Adrenal gland (tissue), 12 donors: ENCODE measurements around the gene MGMT. TPM values are rescaled to one million over a fixed set of nuclear protein-coding genes. Genes with fewer than 3 reads are reported as not detected.

ENCODE experiments used
- DNase-seq, 7 donors: peaks; one replicate each; pipeline ENCODE4 v3.0.0-alpha.2; 2019 to 2020
- H3K27ac ChIP-seq, 5 donors: fragments of 200-600 bp; sonication (generic) in 4 of 5; 1 replicate in 3 of 5; 2 replicates in 2 of 5; pipeline versions ENCODE4 v1.5.1 to v1.8.0; 2016 to 2020; ENCODE audit warnings: mild to moderate bottlenecking in 1 of 5
- H3K27me3 ChIP-seq: fragments of 200-600 bp; 2 replicates; pipeline ENCODE4 v1.8.0; 2021
- H3K36me3 ChIP-seq, 2 donors: fragments of 200-600 bp; replicated peaks in 1 of 2; 1 replicate in 1 of 2; 2 replicates in 1 of 2; pipeline versions ENCODE4 v1.5.1 to v1.8.0; 2018 to 2022
- H3K4me1 ChIP-seq, 2 donors: fragments of 200-600 bp; replicated peaks in 1 of 2; 1 replicate in 1 of 2; 2 replicates in 1 of 2; pipeline versions ENCODE4 v1.5.1 to v1.8.0; 2018 to 2021
- H3K4me3 ChIP-seq, 4 donors: fragments of 200-600 bp; sonication (generic) in 3 of 4; one replicate each; pipeline ENCODE4 v1.5.1; 2016 to 2018
- H3K9me3 ChIP-seq, 3 donors: fragments of 200-600 bp; sonication (generic) in 1 of 3; replicated peaks in 1 of 3; 1 replicate in 2 of 3; 2 replicates in 1 of 3; pipeline versions ENCODE4 v1.5.1 to v1.8.0; 2016 to 2021
- POLR2A ChIP-seq, 2 donors: fragments of 450-650 bp; IDR thresholded peaks; one replicate each; pipeline ENCODE4 v1.6.1; 2017; ENCODE audit warnings: antibody characterized with exemption in 2 of 2, mild to moderate bottlenecking in 2 of 2, moderate library complexity in 1 of 2
- WGBS, 4 donors: extraction: QIAGEN DNeasy Blood & Tissue Kit in 2 of 4; methylation state at CpG; one replicate each; pipeline versions ENCODE4 v1.1.5 to v1.1.7; 2013 to 2017; 5-methylcytosine and 5-hydroxymethylcytosine counted together
- intact Hi-C, 2 donors: fragments of 100-400 bp; cut with DNase I; formaldehyde crosslinking; loops; one replicate each; pipeline versions ENCODE4 v1.14.1 to v1.15.0; 2022 to 2023
- polyA plus RNA-seq, 3 donors: library from polyadenylated mRNA; stranded (reverse); fragments of 200-250 nt in 2 of 3; fragments of 350-450 nt in 1 of 3; fragmentation: Illumina TruSeq in 1 of 3; extraction: RNeasy Lipid Tissue Mini Kit (QIAGEN cat#74804) in 1 of 3; gene quantifications; one replicate each; pipeline ENCODE4 v1.2.3, GENCODE V29; 2013 to 2014
- total RNA-seq, 9 donors: library from RNA; depleted of rRNA in 4 of 9; stranded (reverse); fragments of >200 nt in 4 of 9; fragments of 120-200 nt in 1 of 9; fragmentation: NEBNext Ultra II Directional in 1 of 9; extraction: Animal tissue kit (Norgen Biotek cat#: 25700) in 1 of 9; gene quantifications; one replicate each; pipeline versions ENCODE4 v1.1.0 to v1.2.4, GENCODE V29; 2013 to 2023
- TF ChIP-seq, protein P1 (sequence below), 6 experiments: fragments of 450-650 bp in 4 of 6; fragments of 200-600 bp in 2 of 6; sonication (generic) in 1 of 6; IDR thresholded peaks; 1 replicate in 5 of 6; 2 replicates in 1 of 6; pipeline versions ENCODE4 v1.5.1 to v1.8.0; 2016 to 2021; ENCODE audit warnings: antibody characterized with exemption in 6 of 6, mild to moderate bottlenecking in 2 of 6, moderate library complexity in 1 of 6
- donor health status: healthy with polysubstance abuse.
- donor health status: Bipolar disorder and iron deficiency.
- donor health status: DM: yes; HTN: yes; CAD: no.
- donor health status: DM: no; HTN: no; CAD: no.
- donor health status: DM: no; HTN: no; CAD: no.
- donor health status: DM: yes; HTN: yes; CAD: no.

MGMT gene
- total and polyA plus RNA-seq, 12 donors = 3.8 to 35.8 (median 21.2) TPM

DNA sequence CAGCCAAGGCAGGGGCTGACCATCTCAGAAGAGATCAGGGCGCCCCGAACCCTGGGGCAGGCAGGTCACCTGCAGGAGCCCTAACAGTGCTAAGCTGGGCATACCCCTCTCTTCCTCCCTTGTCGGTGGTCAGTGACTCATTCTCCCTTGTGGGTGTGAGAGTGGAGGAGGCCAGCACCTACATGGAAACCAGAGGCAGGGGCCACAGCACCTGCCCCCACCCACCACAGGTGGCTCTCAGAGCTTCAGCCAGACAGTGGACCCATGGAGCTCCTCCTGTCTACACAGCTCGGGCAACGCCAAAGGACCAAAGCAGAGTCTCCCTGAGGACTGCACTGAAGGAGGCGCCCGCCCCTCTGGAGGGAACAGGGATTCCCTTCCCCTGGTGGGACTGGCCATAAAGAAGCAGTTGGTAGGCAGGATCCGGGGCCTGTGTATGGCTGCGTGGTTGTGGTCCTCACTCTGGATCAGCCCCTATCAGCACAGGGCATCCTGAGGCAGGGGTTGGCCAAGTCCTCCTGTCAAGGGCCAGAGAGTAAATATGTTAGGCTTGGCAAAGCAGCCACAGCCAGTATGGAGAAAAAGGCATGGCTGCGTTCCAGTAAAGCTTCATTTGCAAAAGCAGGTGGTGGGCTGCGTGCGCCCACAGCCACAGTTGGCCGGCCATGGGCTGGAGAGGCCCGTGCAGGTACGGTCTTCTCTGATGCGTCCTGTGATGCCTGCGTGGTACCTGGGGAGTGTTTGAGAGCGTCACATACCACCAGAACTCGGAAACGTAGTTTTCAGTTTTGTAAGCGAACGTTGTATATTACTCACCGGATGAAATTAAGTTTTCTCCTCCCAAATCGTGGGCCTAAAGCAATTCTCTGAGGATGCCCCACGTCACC lies 298.9 kb downstream of the MGMT start:
- peak in 3 of 7 donors; percentile 7 to 23 (median 11) for DNase-seq
- no peaks in the 10 kb centered on the region for H3K36me3 ChIP-seq
- intact Hi-C loops = no loop called here
- H3K27me3 ChIP-seq = no peaks in the 10 kb centered on the region
- WGBS, 4 donors = 94 to 97% (median 95%) methylated on average over 24 to 25 of the region's 25 CpGs
- H3K4me3 ChIP-seq = no peak overlapping the region
- no peak for TF ChIP-seq POLR2A (IDR thresholded peaks at IDR 0.05)
- H3K4me1 ChIP-seq = no peaks in the 10 kb centered on the region
- H3K27ac ChIP-seq = no peak overlapping the region
- H3K9me3 ChIP-seq = no peaks in the 10 kb centered on the region

DNA sequence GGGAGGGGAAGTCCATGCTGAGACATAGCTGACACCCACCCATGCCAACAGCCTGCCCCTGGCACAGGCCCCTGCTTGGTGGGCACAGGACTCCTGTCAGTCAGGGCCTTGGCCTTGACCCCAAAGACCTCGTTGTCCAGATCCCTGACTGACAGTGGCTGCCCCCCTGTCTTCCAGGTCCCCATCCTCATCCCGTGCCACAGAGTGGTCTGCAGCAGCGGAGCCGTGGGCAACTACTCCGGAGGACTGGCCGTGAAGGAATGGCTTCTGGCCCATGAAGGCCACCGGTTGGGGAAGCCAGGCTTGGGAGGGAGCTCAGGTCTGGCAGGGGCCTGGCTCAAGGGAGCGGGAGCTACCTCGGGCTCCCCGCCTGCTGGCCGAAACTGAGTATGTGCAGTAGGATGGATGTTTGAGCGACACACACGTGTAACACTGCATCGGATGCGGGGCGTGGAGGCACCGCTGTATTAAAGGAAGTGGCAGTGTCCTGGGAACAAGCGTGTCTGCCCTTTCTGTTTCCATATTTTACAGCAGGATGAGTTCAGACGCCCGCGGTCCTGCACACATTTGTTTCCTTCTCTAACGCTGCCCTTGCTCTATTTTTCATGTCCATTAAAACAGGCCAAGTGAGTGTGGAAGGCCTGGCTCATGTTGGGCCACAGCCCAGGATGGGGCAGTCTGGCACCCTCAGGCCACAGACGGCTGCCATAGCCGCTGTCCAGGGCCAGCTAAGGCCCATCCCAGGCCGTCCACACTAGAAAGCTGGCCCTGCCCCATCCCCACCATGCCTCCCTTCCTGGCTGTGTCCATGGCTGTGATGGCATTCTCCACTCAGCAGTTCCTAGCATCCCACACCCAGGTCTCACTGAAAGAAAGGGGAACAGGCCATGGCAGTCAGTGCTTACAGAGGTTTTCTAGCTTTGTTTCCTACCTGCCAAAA lies 299.8 kb downstream of the MGMT start:
- no peak overlapping the region for H3K4me3 ChIP-seq
- no peaks in the 10 kb centered on the region for H3K27me3 ChIP-seq
- no peaks in the 10 kb centered on the region for H3K36me3 ChIP-seq
- no peak overlapping the region for H3K27ac ChIP-seq
- H3K9me3 ChIP-seq = no peaks in the 10 kb centered on the region
- intact Hi-C loops = no loop called here
- no peaks in the 10 kb centered on the region for H3K4me1 ChIP-seq
- DNase-seq = peak in 3 of 7 donors; percentile 7 to 34 (median 11)
- TF ChIP-seq, protein P1, sequence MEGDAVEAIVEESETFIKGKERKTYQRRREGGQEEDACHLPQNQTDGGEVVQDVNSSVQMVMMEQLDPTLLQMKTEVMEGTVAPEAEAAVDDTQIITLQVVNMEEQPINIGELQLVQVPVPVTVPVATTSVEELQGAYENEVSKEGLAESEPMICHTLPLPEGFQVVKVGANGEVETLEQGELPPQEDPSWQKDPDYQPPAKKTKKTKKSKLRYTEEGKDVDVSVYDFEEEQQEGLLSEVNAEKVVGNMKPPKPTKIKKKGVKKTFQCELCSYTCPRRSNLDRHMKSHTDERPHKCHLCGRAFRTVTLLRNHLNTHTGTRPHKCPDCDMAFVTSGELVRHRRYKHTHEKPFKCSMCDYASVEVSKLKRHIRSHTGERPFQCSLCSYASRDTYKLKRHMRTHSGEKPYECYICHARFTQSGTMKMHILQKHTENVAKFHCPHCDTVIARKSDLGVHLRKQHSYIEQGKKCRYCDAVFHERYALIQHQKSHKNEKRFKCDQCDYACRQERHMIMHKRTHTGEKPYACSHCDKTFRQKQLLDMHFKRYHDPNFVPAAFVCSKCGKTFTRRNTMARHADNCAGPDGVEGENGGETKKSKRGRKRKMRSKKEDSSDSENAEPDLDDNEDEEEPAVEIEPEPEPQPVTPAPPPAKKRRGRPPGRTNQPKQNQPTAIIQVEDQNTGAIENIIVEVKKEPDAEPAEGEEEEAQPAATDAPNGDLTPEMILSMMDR (IDR thresholded peaks at IDR 0.05) = no peak
- TF ChIP-seq POLR2A (IDR thresholded peaks at IDR 0.05) = no peak
- WGBS, 4 donors = 94 to 97% (median 96%) methylated on average over 22 to 25 of the region's 25 CpGs

DNA sequence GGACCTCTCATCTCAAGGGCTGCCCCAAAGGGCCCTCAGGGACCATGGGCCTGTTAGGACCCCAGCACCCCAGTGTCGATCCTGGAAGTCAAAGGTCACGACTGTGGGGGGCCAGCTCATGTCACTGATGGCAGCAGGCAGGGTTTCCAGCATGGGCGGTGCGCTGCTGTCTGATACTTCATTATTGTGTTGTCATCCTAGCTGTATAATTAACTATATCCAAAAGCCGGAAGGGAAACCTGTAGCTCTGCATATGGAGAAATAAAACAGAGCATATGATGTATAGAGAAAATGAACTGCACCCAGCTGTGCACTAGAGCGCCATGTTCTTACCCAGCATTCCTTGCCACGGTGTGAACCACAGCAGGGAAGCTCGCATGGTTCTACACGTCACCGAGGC lies 300.7 kb downstream of the MGMT start:
- peak in 1 of 7 donors; percentile 14 for DNase-seq
- TF ChIP-seq POLR2A (IDR thresholded peaks at IDR 0.05) = no peak
- TF ChIP-seq, protein P1 (IDR thresholded peaks at IDR 0.05) = no peak
- intact Hi-C loops = no loop called here
- Histone ChIP-seq H3K27ac (no peak overlapping the region), H3K4me1 (no peaks in the 10 kb centered on the region), H3K4me3 (no peak overlapping the region), H3K27me3 (no peaks in the 10 kb centered on the region), H3K36me3 (no peaks in the 10 kb centered on the region), H3K9me3 (no peaks in the 10 kb centered on the region)
- 92 to 96% (median 95%) methylated on average over 10 of the region's 10 CpGs for WGBS, 4 donors

GRCh38 chr10:129768437-129769355 lies 301.7 kb downstream of the MGMT start:
- Histone ChIP-seq H3K4me1 (no peaks in the 10 kb centered on the region), H3K4me3 (no peak overlapping the region), H3K27me3 (no peaks in the 10 kb centered on the region), H3K36me3 (no peaks in the 10 kb centered on the region), H3K9me3 (no peaks in the 10 kb centered on the region), H3K27ac (no peak overlapping the region)
- intact Hi-C loops = no loop called here
- DNase-seq = peak in 2 of 7 donors; percentile 7 to 42
- 71 to 86% (median 78%) methylated on average over 24 to 44 of the region's 44 CpGs for WGBS, 4 donors
- no peak for TF ChIP-seq POLR2A (IDR thresholded peaks at IDR 0.05)
- TF ChIP-seq, protein P1 (IDR thresholded peaks at IDR 0.05) = no peak
